ENCODE data around the gene XPO1. TPM values are rescaled to one million over a fixed set of nuclear protein-coding genes. Genes with fewer than 3 reads are reported as not detected.

XPO1 gene
- total RNA-seq, 1 experiment from 2014 or later: 247 TPM

DNA sequence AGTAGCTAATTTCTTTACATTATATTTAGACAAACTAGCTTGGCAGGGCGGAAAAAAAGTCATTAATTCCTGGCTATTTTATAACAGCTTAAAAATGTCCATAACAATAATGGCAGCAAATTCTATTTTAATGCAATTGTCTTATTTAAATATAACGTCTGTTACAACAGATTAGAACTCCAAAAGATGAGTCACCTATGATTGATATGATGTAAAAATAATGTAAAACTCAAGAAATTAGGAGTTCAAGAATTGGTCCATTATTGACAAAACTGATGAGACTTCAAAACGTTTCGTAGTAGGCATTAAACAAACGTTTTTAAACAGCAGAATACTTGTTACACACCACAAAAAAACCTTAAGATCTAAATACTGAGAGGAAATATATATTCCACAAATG lies 2.7 kb downstream of the XPO1 start:
- H3K4me1 ChIP-seq (ENCODE audit: insufficient read depth, low read length, poor library complexity, severe bottlenecking): peaks cover 38% of the 10 kb centered on the region
- no peak for TF ChIP-seq EZH2 (IDR thresholded peaks at IDR 0.05; ENCODE audit: borderline replicate concordance, low read depth, low read length, poor library complexity, severe bottlenecking)
- TF ChIP-seq, protein P1, sequence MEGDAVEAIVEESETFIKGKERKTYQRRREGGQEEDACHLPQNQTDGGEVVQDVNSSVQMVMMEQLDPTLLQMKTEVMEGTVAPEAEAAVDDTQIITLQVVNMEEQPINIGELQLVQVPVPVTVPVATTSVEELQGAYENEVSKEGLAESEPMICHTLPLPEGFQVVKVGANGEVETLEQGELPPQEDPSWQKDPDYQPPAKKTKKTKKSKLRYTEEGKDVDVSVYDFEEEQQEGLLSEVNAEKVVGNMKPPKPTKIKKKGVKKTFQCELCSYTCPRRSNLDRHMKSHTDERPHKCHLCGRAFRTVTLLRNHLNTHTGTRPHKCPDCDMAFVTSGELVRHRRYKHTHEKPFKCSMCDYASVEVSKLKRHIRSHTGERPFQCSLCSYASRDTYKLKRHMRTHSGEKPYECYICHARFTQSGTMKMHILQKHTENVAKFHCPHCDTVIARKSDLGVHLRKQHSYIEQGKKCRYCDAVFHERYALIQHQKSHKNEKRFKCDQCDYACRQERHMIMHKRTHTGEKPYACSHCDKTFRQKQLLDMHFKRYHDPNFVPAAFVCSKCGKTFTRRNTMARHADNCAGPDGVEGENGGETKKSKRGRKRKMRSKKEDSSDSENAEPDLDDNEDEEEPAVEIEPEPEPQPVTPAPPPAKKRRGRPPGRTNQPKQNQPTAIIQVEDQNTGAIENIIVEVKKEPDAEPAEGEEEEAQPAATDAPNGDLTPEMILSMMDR (conservative IDR thresholded peaks at IDR 0.05; ENCODE audit: low read depth, low read length): no peak
- peak overlapping the region; percentile 92 for H3K27ac ChIP-seq (ENCODE audit: low read depth, low read length, poor library complexity, severe bottlenecking)
- ChIA-PET CTCF (no interaction called here), POLR2A (ENCODE audit: low non-redundant PET) (no interaction called here)
- peak overlapping the region; percentile 74 for H3K4me3 ChIP-seq (ENCODE audit: low read depth, low read length, poor library complexity, severe bottlenecking)
- H3K36me3 ChIP-seq (ENCODE audit: insufficient read depth, low read length, poor library complexity, severe bottlenecking): peaks cover 19% of the 10 kb centered on the region
- H3K27me3 ChIP-seq (replicated peaks; ENCODE audit: insufficient read depth, low read depth, low read length, poor library complexity): no peaks in the 10 kb centered on the region
- intact Hi-C loops (cut with micrococcal nuclease; ENCODE audit: unreplicated experiment): loop anchor here (10.0 kb wide), 1 partner anchor 349 kb away; the partner anchor contains the start of gene CCT4
- BruUV-seq (replicated peaks): TSS peak; percentile 22
- DNase-seq (ENCODE audit: low spot score): no peak
- no peaks in the 10 kb centered on the region for H3K9me3 ChIP-seq (ENCODE audit: low read depth, low read length, poor library complexity, severe bottlenecking)

DNA sequence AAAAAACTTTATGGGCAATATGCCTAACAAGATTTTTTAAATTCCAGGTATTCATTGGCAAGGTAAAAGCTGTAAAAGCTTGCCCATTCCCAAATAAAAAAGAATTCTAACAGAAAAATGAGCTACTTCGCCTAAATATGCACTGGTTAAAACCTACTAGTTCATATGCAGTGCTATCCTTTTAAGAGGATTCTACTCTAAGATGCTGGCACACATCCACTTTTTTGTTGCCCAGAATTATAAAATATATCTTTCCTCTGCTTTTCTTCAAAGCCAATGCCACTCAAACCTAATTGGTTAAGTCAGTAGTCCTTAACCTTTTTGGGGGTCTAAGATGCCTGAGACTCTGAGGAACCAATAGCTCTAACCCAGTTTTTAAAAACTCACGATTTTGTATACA lies 3.2 kb downstream of the XPO1 start:
- Histone ChIP-seq H3K4me3 (ENCODE audit: low read depth, low read length, poor library complexity, severe bottlenecking) (peak overlapping the region; percentile 74), H3K36me3 (ENCODE audit: insufficient read depth, low read length, poor library complexity, severe bottlenecking) (peaks cover 19% of the 10 kb centered on the region), H3K9me3 (ENCODE audit: low read depth, low read length, poor library complexity, severe bottlenecking) (no peaks in the 10 kb centered on the region), H3K27ac (ENCODE audit: low read depth, low read length, poor library complexity, severe bottlenecking) (peak overlapping the region; percentile 92), H3K4me1 (ENCODE audit: insufficient read depth, low read length, poor library complexity, severe bottlenecking) (peaks cover 42% of the 10 kb centered on the region), H3K27me3 (replicated peaks; ENCODE audit: insufficient read depth, low read depth, low read length, poor library complexity) (no peaks in the 10 kb centered on the region)
- CTCF ChIA-PET: no interaction called here
- POLR2A ChIA-PET (ENCODE audit: low non-redundant PET): no interaction called here
- TF ChIP-seq EZH2 (IDR thresholded peaks at IDR 0.05; ENCODE audit: borderline replicate concordance, low read depth, low read length, poor library complexity, severe bottlenecking): no peak
- TF ChIP-seq, protein P1 (conservative IDR thresholded peaks at IDR 0.05; ENCODE audit: low read depth, low read length): no peak
- DNase-seq (ENCODE audit: low spot score): no peak
- intact Hi-C loops (cut with micrococcal nuclease; ENCODE audit: unreplicated experiment): loop anchor here (10.0 kb wide), 1 partner anchor 350 kb away; the partner anchor contains the start of gene CCT4
- no TSS peak for BruUV-seq (replicated peaks)

DNA sequence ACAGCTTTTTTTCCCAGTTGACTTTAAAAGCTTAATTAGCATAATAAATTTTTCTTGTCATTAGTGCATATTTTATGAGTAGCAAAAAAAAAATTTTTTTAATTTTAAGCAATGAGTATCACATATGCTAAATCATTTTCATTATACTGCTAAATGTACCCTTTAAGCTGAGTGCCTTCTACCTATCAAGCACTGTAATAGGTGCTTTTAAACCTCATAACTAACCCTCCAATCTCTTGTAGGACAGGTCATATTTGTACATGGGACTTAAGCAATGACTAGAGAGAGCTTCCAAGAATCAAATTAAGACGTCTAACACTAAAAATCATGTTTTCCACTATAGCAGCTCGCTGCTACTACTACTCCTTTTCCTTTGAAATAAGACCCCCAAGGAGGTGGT lies 7.4 kb downstream of the XPO1 start:
- ChIA-PET CTCF (no interaction called here), POLR2A (ENCODE audit: low non-redundant PET) (no interaction called here)
- Histone ChIP-seq H3K4me3 (ENCODE audit: low read depth, low read length, poor library complexity, severe bottlenecking) (no peak overlapping the region), H3K4me1 (ENCODE audit: insufficient read depth, low read length, poor library complexity, severe bottlenecking) (peaks cover 45% of the 10 kb centered on the region), H3K27me3 (replicated peaks; ENCODE audit: insufficient read depth, low read depth, low read length, poor library complexity) (no peaks in the 10 kb centered on the region), H3K36me3 (ENCODE audit: insufficient read depth, low read length, poor library complexity, severe bottlenecking) (peaks cover 19% of the 10 kb centered on the region), H3K9me3 (ENCODE audit: low read depth, low read length, poor library complexity, severe bottlenecking) (no peaks in the 10 kb centered on the region), H3K27ac (ENCODE audit: low read depth, low read length, poor library complexity, severe bottlenecking) (no peak overlapping the region)
- TF ChIP-seq, protein P1 (conservative IDR thresholded peaks at IDR 0.05; ENCODE audit: low read depth, low read length): no peak
- no peak for TF ChIP-seq EZH2 (IDR thresholded peaks at IDR 0.05; ENCODE audit: borderline replicate concordance, low read depth, low read length, poor library complexity, severe bottlenecking)
- DNase-seq (ENCODE audit: low spot score): no peak
- intact Hi-C loops (cut with micrococcal nuclease; ENCODE audit: unreplicated experiment): loop anchor here (10.0 kb wide), 1 partner anchor 354 kb away; the partner anchor contains the start of gene CCT4
- BruUV-seq (replicated peaks): no TSS peak
